Sigmoid colon (tissue), 4 donors: ENCODE data around the gene GSTO2.

Source experiments
- CTCF ChIP-seq, 4 experiments: fragments of 450-650 bp in 3 of 4; fragments of 200-600 bp in 1 of 4; IDR thresholded peaks; one replicate each; pipeline ENCODE4 v1.5.1; 2016 to 2019; ENCODE audit warnings: antibody characterized with exemption in 4 of 4, mild to moderate bottlenecking in 3 of 4, moderate library complexity in 2 of 4
- EP300 ChIP-seq, 4 donors: sonication (generic); formaldehyde crosslinking; IDR thresholded peaks; one replicate each; pipeline ENCODE4 v1.6.1; 2017; ENCODE audit warnings: antibody characterized with exemption in 4 of 4
- POLR2A ChIP-seq, 2 donors: fragments of 450-650 bp; IDR thresholded peaks; one replicate each; pipeline ENCODE4 v1.6.1; 2016; ENCODE audit warnings: antibody characterized with exemption in 2 of 2, mild to moderate bottlenecking in 2 of 2, moderate library complexity in 2 of 2
- POLR2AphosphoS5 ChIP-seq, 4 donors: sonication (generic); formaldehyde crosslinking; IDR thresholded peaks; one replicate each; pipeline ENCODE4 v1.6.1; 2017; ENCODE audit warnings: antibody characterized with exemption in 4 of 4

GRCh38 chr10:104351061-104351702, 82.2 kb downstream of the GSTO2 start:
- TF ChIP-seq EP300 (IDR thresholded peaks at IDR 0.05) (no peak), CTCF (IDR thresholded peaks at IDR 0.05) (no peak), POLR2A (IDR thresholded peaks at IDR 0.05) (no peak), POLR2AphosphoS5 (IDR thresholded peaks at IDR 0.05) (no peak)
